Esophagus (tissue), 2 donors: ENCODE measurements around the gene DNAJC5. TPM values are rescaled to one million over a fixed set of nuclear protein-coding genes. Genes with fewer than 3 reads are reported as not detected.

Source experiments
- H3K27ac ChIP-seq, 2 donors: one replicate each; pipeline ENCODE4 v1.5.1; 2013; ENCODE audit warnings: low read depth in 2 of 2, mild to moderate bottlenecking in 2 of 2, inconsistent platforms in 1 of 2, low read length in 1 of 2, moderate library complexity in 1 of 2
- H3K27me3 ChIP-seq, 2 donors: one replicate each; pipeline ENCODE4 v1.6.1; 2013; ENCODE audit warnings: low read length in 2 of 2, control low read depth in 1 of 2, mild to moderate bottlenecking in 1 of 2; ENCODE audit not compliant: insufficient read depth in 2 of 2, control insufficient read depth in 1 of 2
- H3K36me3 ChIP-seq, 2 donors: one replicate each; pipeline ENCODE4 v1.6.1; 2013; ENCODE audit warnings: low read length in 1 of 2; ENCODE audit not compliant: control insufficient read depth in 2 of 2, insufficient read depth in 2 of 2
- H3K4me1 ChIP-seq, 2 donors: one replicate each; pipeline ENCODE4 v1.6.1; 2013; ENCODE audit warnings: low read length in 1 of 2; ENCODE audit not compliant: control insufficient read depth in 2 of 2, insufficient read depth in 2 of 2
- H3K4me3 ChIP-seq, 2 donors: one replicate each; pipeline ENCODE4 v1.5.1; 2013; ENCODE audit warnings: low read length in 2 of 2, mild to moderate bottlenecking in 2 of 2, low read depth in 1 of 2, moderate library complexity in 1 of 2
- H3K9me3 ChIP-seq, 2 donors: one replicate each; pipeline ENCODE4 v1.6.1; 2013; ENCODE audit warnings: mild to moderate bottlenecking in 2 of 2, low read depth in 1 of 2, low read length in 1 of 2, moderate library complexity in 1 of 2; ENCODE audit not compliant: control insufficient read depth in 2 of 2, insufficient read depth in 1 of 2
- WGBS, 2 donors: extraction: QIAGEN DNeasy Blood & Tissue Kit; methylation state at CpG; one replicate each; pipeline ENCODE4 v1.1.7; 2013; 5-methylcytosine and 5-hydroxymethylcytosine counted together
- polyA plus RNA-seq, 2 donors: library from polyadenylated mRNA; stranded (reverse); fragments of 200-250 nt; gene quantifications; one replicate each; pipeline ENCODE4 v1.2.3, GENCODE V29; 2013
- donor health status: healthy with polysubstance abuse.
- donor health status: Bipolar disorder and iron deficiency.

DNAJC5 gene
- polyA plus RNA-seq, 2 donors = 42.9 to 59.4 TPM

- H3K27me3 ChIP-seq = no peaks in the 10 kb centered on the region
- WGBS, 2 donors = 90 to 93% methylated on average over 18 of the region's 18 CpGs
- no peak overlapping the region for H3K27ac ChIP-seq
- H3K4me3 ChIP-seq = no peak overlapping the region
- no peaks in the 10 kb centered on the region for H3K9me3 ChIP-seq
- H3K4me1 ChIP-seq = peaks cover 0 to 21% of the 10 kb centered on the region in 2 donors
- peaks cover 5 to 9% of the 10 kb centered on the region in 2 donors for H3K36me3 ChIP-seq
Measured at GRCh38 chr20:63976980-63977738, 82.2 kb downstream of the DNAJC5 start.

- H3K27ac ChIP-seq = peak overlapping the region in 1 of 2 donors; percentile 92
- peaks cover 5 to 9% of the 10 kb centered on the region in 2 donors for H3K36me3 ChIP-seq
- 57 to 59% methylated on average over 16 of the region's 16 CpGs for whole genome bisulfite sequencing, 2 donors
- peak overlapping the region in 1 of 2 donors; percentile 59 for H3K4me3 ChIP-seq
- H3K27me3 ChIP-seq = no peaks in the 10 kb centered on the region
- H3K9me3 ChIP-seq = no peaks in the 10 kb centered on the region
- H3K4me1 ChIP-seq = peaks cover under 1 to 21% of the 10 kb centered on the region in 2 donors
Measured at GRCh38 chr20:63977739-63978276, 82.9 kb downstream of the DNAJC5 start.

GRCh38 chr20:63978319-63979228 is 83.6 kb downstream of the DNAJC5 start:
- Histone ChIP-seq H3K27me3 (no peaks in the 10 kb centered on the region), H3K4me1 (peaks cover 2 to 21% of the 10 kb centered on the region in 2 donors), H3K4me3 (peak overlapping the region; percentile 59 to 68), H3K27ac (peak overlapping the region; percentile 92), H3K36me3 (peaks cover 8 to 9% of the 10 kb centered on the region in 2 donors), H3K9me3 (no peaks in the 10 kb centered on the region)
- 8 to 10% methylated on average over 44 to 52 of the region's 52 CpGs for WGBS, 2 donors

- H3K27me3 ChIP-seq = no peaks in the 10 kb centered on the region
- no peaks in the 10 kb centered on the region for H3K9me3 ChIP-seq
- peak overlapping the region; percentile 59 to 68 for H3K4me3 ChIP-seq
- peak overlapping the region; percentile 92 for H3K27ac ChIP-seq
- H3K36me3 ChIP-seq = peaks cover 8 to 9% of the 10 kb centered on the region in 2 donors
- 1 to 2% methylated on average over 8 to 47 of the region's 47 CpGs for WGBS, 2 donors
- peaks cover 2 to 18% of the 10 kb centered on the region in 2 donors for H3K4me1 ChIP-seq
Measured at GRCh38 chr20:63979229-63979556, 84.3 kb downstream of the DNAJC5 start.

- H3K36me3 ChIP-seq = peaks cover 8 to 12% of the 10 kb centered on the region in 2 donors
- peak within 1 kb of the TSS; percentile 86 to 91 for H3K4me3 ChIP-seq
- H3K27me3 ChIP-seq = no peaks in the 10 kb centered on the region
- WGBS, 2 donors = 2 to 5% methylated on average over 27 to 52 of the region's 52 CpGs
- peaks cover 2 to 16% of the 10 kb centered on the region in 2 donors for H3K4me1 ChIP-seq
- H3K27ac ChIP-seq = peak within 1 kb of the TSS; percentile 92
- no peaks in the 10 kb centered on the region for H3K9me3 ChIP-seq
Measured at GRCh38 chr20:63979557-63980316, 84.8 kb downstream of the DNAJC5 start, which contains the start of gene SAMD10. TSS of gene SAMD10 (minus strand) at chr20:63979642. CDS start at chr20:63979467, 175 bp downstream.

- H3K36me3 ChIP-seq = peaks cover 9 to 12% of the 10 kb centered on the region in 2 donors
- no peaks in the 10 kb centered on the region for H3K9me3 ChIP-seq
- peak overlapping the region; percentile 92 for H3K27ac ChIP-seq
- H3K4me1 ChIP-seq = peaks cover 2 to 16% of the 10 kb centered on the region in 2 donors
- H3K27me3 ChIP-seq = no peaks in the 10 kb centered on the region
- peak overlapping the region; percentile 86 to 91 for H3K4me3 ChIP-seq
- WGBS, 2 donors = 48 to 51% methylated on average over 15 of the region's 15 CpGs
Measured at GRCh38 chr20:63980317-63980805, 85.4 kb downstream of the DNAJC5 start.

GRCh38 chr20:63980806-63981728 is 86.1 kb downstream of the DNAJC5 start, which contains the start of gene PRPF6:
TSS of gene PRPF6 (plus strand) at chr20:63981132. CDS start at chr20:63981246, 114 bp downstream.
- Histone ChIP-seq H3K27ac (peak within 1 kb of the TSS; percentile 92), H3K9me3 (no peaks in the 10 kb centered on the region), H3K27me3 (no peaks in the 10 kb centered on the region), H3K36me3 (peaks cover 8 to 11% of the 10 kb centered on the region in 2 donors), H3K4me1 (peaks cover 2 to 16% of the 10 kb centered on the region in 2 donors), H3K4me3 (peak within 1 kb of the TSS; percentile 86 to 91)
- 0 to 1% methylated on average over 73 to 75 of the region's 75 CpGs for WGBS, 2 donors

GRCh38 chr20:63982937-63983336 is 88.0 kb downstream of the DNAJC5 start:
- Histone ChIP-seq H3K27me3 (no peaks in the 10 kb centered on the region), H3K36me3 (peaks cover 8 to 11% of the 10 kb centered on the region in 2 donors), H3K9me3 (no peaks in the 10 kb centered on the region), H3K27ac (no peak overlapping the region), H3K4me3 (no peak overlapping the region), H3K4me1 (peaks cover 2 to 16% of the 10 kb centered on the region in 2 donors)
- WGBS, 2 donors = 87 to 88% methylated on average over 14 of the region's 14 CpGs
